ENCODE measurements around the gene GTF2IRD1.

Gene GTF2IRD1

GRCh38 chr7:74567318-74567668 lies 113.6 kb downstream of the GTF2IRD1 start:
- DNase-seq (ENCODE audit: low read depth), result no peak

- no peak for DNase-seq (ENCODE audit: low read depth)
Observed at GRCh38 chr7:74568658-74569057, 115.0 kb downstream of the GTF2IRD1 start.

- no peak for DNase-seq (ENCODE audit: low read depth)
Observed at GRCh38 chr7:74569501-74570075, 115.9 kb downstream of the GTF2IRD1 start.

GRCh38 chr7:74570533-74571156 lies 116.9 kb downstream of the GTF2IRD1 start:
- DNase-seq (ENCODE audit: low read depth), result no peak

GRCh38 chr7:74572301-74572979 lies 118.7 kb downstream of the GTF2IRD1 start:
- DNase-seq (ENCODE audit: low read depth), result no peak

- no peak for DNase-seq (ENCODE audit: low read depth)
Observed at GRCh38 chr7:74573512-74573911, 119.8 kb downstream of the GTF2IRD1 start.

- peak; percentile 55 for DNase-seq (ENCODE audit: low read depth)
Observed at GRCh38 chr7:74575083-74575784, 121.5 kb downstream of the GTF2IRD1 start.

GRCh38 chr7:74575811-74576210 lies 122.1 kb downstream of the GTF2IRD1 start:
- DNase-seq (ENCODE audit: low read depth), result no peak

GRCh38 chr7:74579800-74580685 lies 126.3 kb downstream of the GTF2IRD1 start:
- no peak for DNase-seq (ENCODE audit: low read depth)

GRCh38 chr7:74581916-74582440 lies 128.3 kb downstream of the GTF2IRD1 start:
- no peak for DNase-seq (ENCODE audit: low read depth)

GRCh38 chr7:74582447-74583039 lies 128.8 kb downstream of the GTF2IRD1 start:
- no peak for DNase-seq (ENCODE audit: low read depth)

- no peak for DNase-seq (ENCODE audit: low read depth)
Observed at GRCh38 chr7:74583630-74584029, 129.9 kb downstream of the GTF2IRD1 start.

- no peak for DNase-seq (ENCODE audit: low read depth)
Observed at GRCh38 chr7:74584160-74584954, 130.7 kb downstream of the GTF2IRD1 start.

GRCh38 chr7:74585844-74586243 lies 132.1 kb downstream of the GTF2IRD1 start:
- DNase-seq (ENCODE audit: low read depth), result no peak

- DNase-seq (ENCODE audit: low read depth), result no peak
Observed at GRCh38 chr7:74586258-74587175, 132.8 kb downstream of the GTF2IRD1 start.

GRCh38 chr7:74587435-74588126 lies 133.9 kb downstream of the GTF2IRD1 start:
- DNase-seq (ENCODE audit: low read depth), result peak; percentile 68

GRCh38 chr7:74590813-74591212 lies 137.1 kb downstream of the GTF2IRD1 start:
- no peak for DNase-seq (ENCODE audit: low read depth)

- DNase-seq (ENCODE audit: low read depth), result no peak
Observed at GRCh38 chr7:74598558-74598957, 144.9 kb downstream of the GTF2IRD1 start.

GRCh38 chr7:74599244-74599643 lies 145.5 kb downstream of the GTF2IRD1 start:
- DNase-seq (ENCODE audit: low read depth), result no peak

All from non-pigmented ciliary epithelial cell (primary cell).